ENCODE results near the gene STX12. TPM values are rescaled to one million over a fixed set of nuclear protein-coding genes. Genes with fewer than 3 reads are reported as not detected.

Gene STX12
- total and polyA plus RNA-seq, 8 donors = 49.5 to 79.3 (median 55.9) TPM

GRCh38 chr1:27760426-27760825, 12.6 kb upstream of the STX12 start:
- intact Hi-C loops (cut with DNase I) = no loop called here
- Histone ChIP-seq H3K9me3 (no peaks in the 10 kb centered on the region), H3K27me3 (no peaks in the 10 kb centered on the region), H3K4me1 (no peaks in the 10 kb centered on the region), H3K27ac (no peak overlapping the region), H3K4me3 (no peak overlapping the region), H3K36me3 (peaks cover 0 to 51% of the 10 kb centered on the region in 2 donors)
- no peak for DNase-seq
- ATAC-seq = peak; percentile 72
- TF ChIP-seq CTCF (IDR thresholded peaks at IDR 0.05) = no peak

GRCh38 chr1:27762033-27762432, 11.0 kb upstream of the STX12 start:
- no peak for ATAC-seq
- no peak for DNase-seq
- no peaks in the 10 kb centered on the region for H3K4me1 ChIP-seq
- H3K9me3 ChIP-seq = no peaks in the 10 kb centered on the region
- no peaks in the 10 kb centered on the region for H3K27me3 ChIP-seq
- no peak overlapping the region for H3K27ac ChIP-seq
- peaks cover 0 to 38% of the 10 kb centered on the region in 2 donors for H3K36me3 ChIP-seq
- no peak overlapping the region for H3K4me3 ChIP-seq
- intact Hi-C loops (cut with DNase I) = no loop called here
- no peak for TF ChIP-seq CTCF (IDR thresholded peaks at IDR 0.05)

GRCh38 chr1:27763358-27763757, 9.7 kb upstream of the STX12 start:
- Histone ChIP-seq H3K36me3 (peaks cover 0 to 26% of the 10 kb centered on the region in 2 donors), H3K27ac (no peak overlapping the region), H3K4me3 (no peak overlapping the region), H3K27me3 (no peaks in the 10 kb centered on the region), H3K4me1 (no peaks in the 10 kb centered on the region), H3K9me3 (no peaks in the 10 kb centered on the region)
- no peak for TF ChIP-seq CTCF (IDR thresholded peaks at IDR 0.05)
- intact Hi-C loops (cut with DNase I) = no loop called here
- DNase-seq = no peak
- ATAC-seq = peak; percentile 49

- DNase-seq (no peak), ATAC-seq (no peak)
- intact Hi-C loops (cut with DNase I) = no loop called here
- Histone ChIP-seq H3K27me3 (no peaks in the 10 kb centered on the region), H3K4me1 (peaks cover 14 to 27% of the 10 kb centered on the region in 2 donors), H3K36me3 (peaks cover 0 to 3% of the 10 kb centered on the region in 2 donors), H3K27ac (no peak overlapping the region), H3K9me3 (no peaks in the 10 kb centered on the region), H3K4me3 (no peak overlapping the region)
- TF ChIP-seq CTCF (IDR thresholded peaks at IDR 0.05) = no peak
Measured at GRCh38 chr1:27770293-27770830, 2.7 kb upstream of the STX12 start.

- Histone ChIP-seq H3K27me3 (no peaks in the 10 kb centered on the region), H3K4me3 (peak overlapping the region; percentile 97 to 99), H3K4me1 (peaks cover 16 to 46% of the 10 kb centered on the region in 2 donors), H3K9me3 (no peaks in the 10 kb centered on the region), H3K36me3 (peaks cover 0 to 19% of the 10 kb centered on the region in 2 donors), H3K27ac (peak overlapping the region; percentile 97 to 98)
- no peak for DNase-seq
- ATAC-seq = no peak
- intact Hi-C loops (cut with DNase I) = no loop called here
- no peak for TF ChIP-seq CTCF (IDR thresholded peaks at IDR 0.05)
Measured at GRCh38 chr1:27772036-27772931, 735 bp upstream of the STX12 start.

Data from left lung (tissue), 10 donors.